Ishikawa (cell line): Measurements from ENCODE around the gene MRPL54.

ENCODE experiments used
- CEBPB ChIP-seq: IDR thresholded peaks from 2 replicates; pipeline ENCODE4 v1.6.1; 2012
- CREB1 ChIP-seq: IDR thresholded peaks from 2 replicates; pipeline ENCODE4 v1.6.1; 2012; ENCODE audit warnings: low read depth
- EGR1 ChIP-seq: IDR thresholded peaks from 2 replicates; pipeline ENCODE4 v1.6.1; 2012
- EP300 ChIP-seq: IDR thresholded peaks from 2 replicates; pipeline ENCODE4 v1.6.1; 2012; ENCODE audit warnings: borderline replicate concordance
- FOXM1 ChIP-seq: IDR thresholded peaks from 2 replicates; pipeline ENCODE4 v1.6.1; 2012; ENCODE audit warnings: low read depth, borderline replicate concordance
- MAX ChIP-seq: IDR thresholded peaks from 2 replicates; pipeline ENCODE4 v1.6.1; 2012
- NFIC ChIP-seq: IDR thresholded peaks from 2 replicates; pipeline ENCODE4 v1.6.1; 2012
- RAD21 ChIP-seq: IDR thresholded peaks from 2 replicates; pipeline ENCODE4 v1.6.1; 2012; ENCODE audit warnings: low read depth
- REST ChIP-seq: IDR thresholded peaks from 2 replicates; pipeline ENCODE4 v1.6.1; 2012; ENCODE audit warnings: low read depth, mild to moderate bottlenecking
- TAF1 ChIP-seq: IDR thresholded peaks from 2 replicates; pipeline ENCODE4 v1.6.1; 2012; ENCODE audit warnings: low read depth, mild to moderate bottlenecking
- TCF12 ChIP-seq: IDR thresholded peaks from 2 replicates; pipeline ENCODE4 v1.6.1; 2012; ENCODE audit warnings: low read depth
- TEAD4 ChIP-seq: IDR thresholded peaks from 2 replicates; pipeline ENCODE4 v1.6.1; 2012
- USF1 ChIP-seq: IDR thresholded peaks from 2 replicates; pipeline ENCODE4 v1.6.1; 2012
- YY1 ChIP-seq: IDR thresholded peaks from 2 replicates; pipeline ENCODE4 v1.6.1; 2012; ENCODE audit warnings: low read depth
- ZBTB7A ChIP-seq: IDR thresholded peaks from 2 replicates; pipeline ENCODE4 v1.6.1; 2012; ENCODE audit warnings: low read depth

Gene MRPL54

GRCh38 chr19:3768748-3769099 is 6.2 kb downstream of the MRPL54 start:
- TF ChIP-seq TCF12 (no peak), YY1 (no peak), CEBPB (no peak), REST (no peak), MAX (no peak), EGR1 (no peak), CREB1 (no peak), EP300 (no peak), ZBTB7A (no peak), USF1 (no peak), NFIC (no peak), TEAD4 (no peak), TAF1 (no peak), FOXM1 (no peak), RAD21 (no peak)

GRCh38 chr19:3769494-3769893 is 7.0 kb downstream of the MRPL54 start:
- TF ChIP-seq CEBPB (no peak), FOXM1 (no peak), EGR1 (no peak), REST (no peak)

GRCh38 chr19:3770136-3770999 is 7.9 kb downstream of the MRPL54 start:
- TF ChIP-seq MAX: no peak
- no peak for TF ChIP-seq YY1
- TF ChIP-seq EGR1: no peak
- no peak for TF ChIP-seq USF1
- TF ChIP-seq FOXM1: no peak
- no peak for TF ChIP-seq CEBPB
- no peak for TF ChIP-seq EP300
- TF ChIP-seq TAF1: no peak
- no peak for TF ChIP-seq NFIC
- TF ChIP-seq TCF12: no peak
- no peak for TF ChIP-seq CREB1
- no peak for TF ChIP-seq ZBTB7A
- no peak for TF ChIP-seq REST
- no peak for TF ChIP-seq RAD21
- no peak for TF ChIP-seq TEAD4

- TF ChIP-seq USF1 (no peak), TEAD4 (no peak), ZBTB7A (no peak)
Observed at GRCh38 chr19:3771000-3771905, 8.8 kb downstream of the MRPL54 start.
